Keratinocyte (primary cell): ENCODE results near the gene GLB1L2. TPM values are rescaled to one million over a fixed set of nuclear protein-coding genes. Genes with fewer than 3 reads are reported as not detected.

ENCODE experiments used
- DNase-seq: peaks from one replicate; pipeline ENCODE4 v3.0.0-alpha.2; 2011; ENCODE audit warnings: low read depth, missing footprints, low spot score
- FAIRE-seq: peaks from 2 replicates; lab custom pipeline; 2011; peaks lifted over from hg19 to GRCh38; lab: Jason Lieb, UNC
- H2AFZ ChIP-seq: 2 replicates; pipeline ENCODE4 v1.6.0; 2012; ENCODE audit warnings: low read length, control low read depth, inconsistent platforms; ENCODE audit not compliant: control insufficient read depth
- H3K27ac ChIP-seq: 2 replicates; pipeline ENCODE4 v1.5.1; 2011; ENCODE audit warnings: low read length; ENCODE audit not compliant: control insufficient read depth, insufficient read depth
- H3K27me3 ChIP-seq: 3 replicates; pipeline ENCODE4 v1.6.0; 2011; ENCODE audit warnings: low read length; ENCODE audit not compliant: control insufficient read depth, insufficient read depth; ENCODE audit errors: extremely low read depth
- H3K36me3 ChIP-seq, 2 experiments: 2 replicates in 1 of 2; 3 replicates in 1 of 2; pipeline ENCODE4 v1.5.1; 2011; ENCODE audit warnings: low read length in 2 of 2, mild to moderate bottlenecking in 1 of 2; ENCODE audit not compliant: control insufficient read depth in 2 of 2, insufficient read depth in 2 of 2; ENCODE audit errors: extremely low read depth in 1 of 2
- H3K4me1 ChIP-seq: 3 replicates; pipeline ENCODE4 v1.5.1; 2011; ENCODE audit warnings: low read length; ENCODE audit not compliant: control insufficient read depth, insufficient read depth; ENCODE audit errors: extremely low read depth
- H3K4me2 ChIP-seq: 3 replicates; pipeline ENCODE4 v1.6.0; 2011; ENCODE audit warnings: low read depth, low read length; ENCODE audit not compliant: control insufficient read depth, insufficient read depth; ENCODE audit errors: extremely low read depth
- H3K4me3 ChIP-seq, 3 experiments: fragments of 200-600 bp in 1 of 3; sonication (generic) in 1 of 3; 2 replicates in 2 of 3; 3 replicates in 1 of 3; pipeline ENCODE4 v1.5.1; 2011 to 2016; ENCODE audit warnings: low read length in 3 of 3, mild to moderate bottlenecking in 3 of 3, control low read depth in 2 of 3, inconsistent platforms in 1 of 3, low read depth in 1 of 3, mixed read lengths in 1 of 3, mixed run types in 1 of 3, moderate library complexity in 1 of 3; ENCODE audit not compliant: control insufficient read depth in 2 of 3, insufficient read depth in 2 of 3; ENCODE audit errors: extremely low read depth in 1 of 3
- H3K79me2 ChIP-seq: 2 replicates; pipeline ENCODE4 v1.6.0; 2012; ENCODE audit warnings: low read length; ENCODE audit not compliant: control insufficient read depth, insufficient read depth
- H3K9ac ChIP-seq: 3 replicates; pipeline ENCODE4 v1.6.0; 2011; ENCODE audit warnings: low read length; ENCODE audit not compliant: control insufficient read depth, insufficient read depth; ENCODE audit errors: extremely low read depth
- H3K9me1 ChIP-seq: 3 replicates; pipeline ENCODE4 v1.6.0; 2011; ENCODE audit warnings: low read length; ENCODE audit not compliant: control insufficient read depth, insufficient read depth; ENCODE audit errors: extremely low read depth
- H3K9me3 ChIP-seq: 2 replicates; pipeline ENCODE4 v1.5.1; 2012; ENCODE audit warnings: low read depth, low read length; ENCODE audit not compliant: control insufficient read depth
- H4K20me1 ChIP-seq: 3 replicates; pipeline ENCODE4 v1.6.0; 2011; ENCODE audit warnings: low read length; ENCODE audit not compliant: control insufficient read depth, insufficient read depth; ENCODE audit errors: extremely low read depth
- CTCF ChIP-seq, 3 experiments: IDR thresholded peaks in 1 of 3; conservative IDR thresholded peaks in 1 of 3; optimal IDR thresholded peaks in 1 of 3; 2 replicates in 2 of 3; 3 replicates in 1 of 3; pipeline versions ENCODE3 to v1.5.1; 2011; ENCODE audit warnings: low read length in 3 of 3, mild to moderate bottlenecking in 3 of 3, moderate library complexity in 2 of 3, control low read depth in 1 of 3, inconsistent platforms in 1 of 3; ENCODE audit not compliant: insufficient read depth in 2 of 3; ENCODE audit errors: extremely low read depth in 1 of 3
- EZH2 ChIP-seq: IDR thresholded peaks from one replicate; pipeline ENCODE4 v1.6.1; 2012; ENCODE audit warnings: inconsistent platforms, mild to moderate bottlenecking, low read length, moderate library complexity
- dilution Hi-C: fragments of 300-500 bp; cut with MboI; formaldehyde crosslinking; loops from one replicate; pipeline ENCODE4 v1.7.0; 2020; ENCODE audit warnings: low sequenced_read_pairs; ENCODE audit not compliant: extremely low pct_ligation_motif_present
- polyA plus RNA-seq, 5 experiments: library from polyadenylated mRNA; depleted of rRNA in 3 of 5; stranded (reverse) in 3 of 5; stranded (forward) in 1 of 5; unstranded in 1 of 5; fragments of >200 nt; gene quantifications; 1 replicate in 1 of 5; 2 replicates in 3 of 5; 3 replicates in 1 of 5; pipeline versions ENCODE4 v1.2.1 to v1.2.3, GENCODE V29; 2011 to 2012; ENCODE audit warnings: missing spikeins in 2 of 5, low read depth in 1 of 5, low replicate concordance in 1 of 5

GLB1L2 gene
- polyA plus RNA-seq, 1 donor (not counting 4 experiments of a cell fraction or from before 2014, with no cell fraction given): 4.3 TPM

- Histone ChIP-seq H3K36me3 (no peaks in the 10 kb centered on the region), H3K4me2 (no peak overlapping the region), H3K27ac (no peak overlapping the region), H3K9ac (no peak overlapping the region), H4K20me1 (no peaks in the 10 kb centered on the region), H3K9me1 (no peaks in the 10 kb centered on the region), H3K4me1 (peaks cover 9% of the 10 kb centered on the region), H3K9me3 (no peaks in the 10 kb centered on the region), H3K27me3 (peaks cover 7% of the 10 kb centered on the region), H3K4me3 (no peak overlapping the region), H3K79me2 (no peaks in the 10 kb centered on the region), H2AFZ (no peak overlapping the region)
- no peak for DNase-seq
- dilution Hi-C loops: no loop called here
- no peak for TF ChIP-seq CTCF (optimal IDR thresholded peaks at IDR 0.05 in 1 of 3, IDR thresholded peaks at IDR 0.05 in 1 of 3, conservative IDR thresholded peaks at IDR 0.05 in 1 of 3; ENCODE audit: extremely low read depth in 1 of 3, insufficient read depth in 2 of 3, low read length in 3 of 3)
- TF ChIP-seq EZH2: no peak
- FAIRE-seq: no peak
These were observed 71.1 kb downstream of the GLB1L2 start for GRCh38 chr11:134402910-134403309.

GRCh38 chr11:134404575-134405341 is 73.0 kb downstream of the GLB1L2 start:
- H3K4me3 ChIP-seq: no peak overlapping the region
- no peak overlapping the region for H3K27ac ChIP-seq
- H3K36me3 ChIP-seq: no peaks in the 10 kb centered on the region
- FAIRE-seq: no peak
- H2AFZ ChIP-seq: no peak overlapping the region
- H3K79me2 ChIP-seq: no peaks in the 10 kb centered on the region
- no peaks in the 10 kb centered on the region for H3K9me1 ChIP-seq
- H3K9ac ChIP-seq: no peak overlapping the region
- dilution Hi-C loops: no loop called here
- H4K20me1 ChIP-seq: no peaks in the 10 kb centered on the region
- H3K4me2 ChIP-seq: no peak overlapping the region
- no peak for DNase-seq
- H3K4me1 ChIP-seq: peaks cover 9% of the 10 kb centered on the region
- H3K9me3 ChIP-seq: no peaks in the 10 kb centered on the region
- H3K27me3 ChIP-seq: peaks cover 16% of the 10 kb centered on the region
- TF ChIP-seq CTCF (optimal IDR thresholded peaks at IDR 0.05 in 1 of 3, IDR thresholded peaks at IDR 0.05 in 1 of 3, conservative IDR thresholded peaks at IDR 0.05 in 1 of 3; ENCODE audit: extremely low read depth in 1 of 3, insufficient read depth in 2 of 3, low read length in 3 of 3) (no peak), EZH2 (no peak)
